H1 (cell line): ENCODE data around the gene PIK3C2G. TPM values are rescaled to one million over a fixed set of nuclear protein-coding genes. Genes with fewer than 3 reads are reported as not detected.

ENCODE experiments used
- CBX5 ChIP-seq: fragments of 300-800, 300-1000 bp; sonication (generic); IDR thresholded peaks from 2 replicates; pipeline ENCODE4 v1.7.1; 2016; ENCODE audit warnings: antibody characterized with exemption, low read length, low read depth
- CHD1 ChIP-seq: IDR thresholded peaks from 2 replicates; pipeline ENCODE4 v1.6.1; 2012; ENCODE audit warnings: low read depth, low read length, improper control_type of control experiment
- EZH2 ChIP-seq: fragments of 200-600 bp; sonication (generic); IDR thresholded peaks from 2 replicates; pipeline ENCODE4 v1.7.1; 2012; ENCODE audit warnings: low read depth, mild to moderate bottlenecking, moderate library complexity, low read length, inconsistent platforms; ENCODE audit not compliant: severe bottlenecking
- HDAC2 ChIP-seq, 2 experiments: fragments of 300-600 bp in 1 of 2; sonication (generic) in 1 of 2; IDR thresholded peaks; 2 replicates each; pipeline ENCODE4 v1.6.1; 2011 to 2012; ENCODE audit warnings: low read depth in 2 of 2, low read length in 2 of 2, mild to moderate bottlenecking in 2 of 2, moderate library complexity in 2 of 2, borderline replicate concordance in 1 of 2, inconsistent platforms in 1 of 2
- KDM4A ChIP-seq: IDR thresholded peaks from one replicate; pipeline ENCODE4 v1.7.1; 2012; ENCODE audit warnings: low read depth, mild to moderate bottlenecking, moderate library complexity, low read length, inconsistent platforms; ENCODE audit not compliant: severe bottlenecking
- NRF1 ChIP-seq: IDR thresholded peaks from 2 replicates; pipeline ENCODE4 v1.6.1; 2011; ENCODE audit warnings: mild to moderate bottlenecking, low read depth, low read length, improper control_type of control experiment
- PHF8 ChIP-seq: fragments of 200-600 bp; sonication (generic); conservative IDR thresholded peaks from 2 replicates; pipeline ENCODE4 v1.7.1; 2012; ENCODE audit warnings: low read depth, mild to moderate bottlenecking, inconsistent platforms, low read length, moderate library complexity
- TEAD4 ChIP-seq: IDR thresholded peaks from 2 replicates; pipeline ENCODE4 v1.6.1; 2012; ENCODE audit warnings: low read depth, low read length, inconsistent platforms, mixed read lengths
- polyA plus RNA-seq, 7 experiments: library from polyadenylated mRNA; depleted of rRNA in 3 of 7; stranded (reverse) in 5 of 7; unstranded in 2 of 7; fragments of >200 nt in 5 of 7; fragments of 200-250 nt in 2 of 7; gene quantifications; 1 replicate in 5 of 7; 2 replicates in 1 of 7; 4 replicates in 1 of 7; pipeline versions ENCODE4 v1.2.1 to v1.2.3, GENCODE V29; 2011 to 2013; ENCODE audit warnings: missing spikeins in 2 of 7, mixed read lengths in 2 of 7
- total RNA-seq: library from RNA; stranded (reverse); fragmentation: NEBNext Ultra II Directional; extraction: Animal tissue kit (Norgen Biotek cat#: 25700); gene quantifications from 2 replicates; pipeline ENCODE4 v1.2.1, GENCODE V29; 2021

Gene PIK3C2G
- total and polyA plus RNA-seq, 2 of the 8 experiments (the other 6 are each of a cell fraction or from before 2014, with no cell fraction given), result not detected

DNA sequence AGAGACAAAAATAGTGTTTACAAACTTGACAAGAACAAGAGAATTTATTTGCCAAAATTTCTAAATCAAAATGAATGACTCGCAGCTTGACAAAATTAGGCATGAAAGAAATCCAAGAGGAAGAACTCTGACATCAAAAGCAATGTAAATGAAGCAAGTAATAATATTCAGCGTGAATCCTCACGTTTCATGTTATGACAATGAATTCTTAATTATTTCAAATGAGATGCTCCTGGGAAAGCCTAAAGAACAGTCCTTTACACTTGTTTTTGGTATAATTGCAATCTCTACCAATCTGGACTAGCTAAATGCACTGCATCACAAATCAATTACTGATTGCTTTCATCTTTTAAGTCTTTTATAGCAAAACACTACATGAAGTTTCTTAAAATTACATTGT is 29.1 kb downstream of the PIK3C2G start (continued):
- no peak for TF ChIP-seq HDAC2 (IDR thresholded peaks at IDR 0.05; ENCODE audit: borderline replicate concordance in 1 of 2, low read depth in 2 of 2, low read length in 2 of 2)
- TF ChIP-seq CHD1, result no peak
- no peak for TF ChIP-seq NRF1
- no peak for TF ChIP-seq TEAD4
- no peak for TF ChIP-seq EZH2
- TF ChIP-seq PHF8, result no peak
- no peak for TF ChIP-seq CBX5
- TF ChIP-seq KDM4A, result no peak
- TF ChIP-seq, all 59 proteins: peak for 0
